ENCODE results near the gene ZNF33B. TPM values are rescaled to one million over a fixed set of nuclear protein-coding genes. Genes with fewer than 3 reads are reported as not detected.
A peak's percentile ranks its signal among the peaks of the same experiment; 100 is the strongest.

Gene ZNF33B
- total RNA-seq, 1 experiment from 2014 or later = 21.1 TPM

DNA sequence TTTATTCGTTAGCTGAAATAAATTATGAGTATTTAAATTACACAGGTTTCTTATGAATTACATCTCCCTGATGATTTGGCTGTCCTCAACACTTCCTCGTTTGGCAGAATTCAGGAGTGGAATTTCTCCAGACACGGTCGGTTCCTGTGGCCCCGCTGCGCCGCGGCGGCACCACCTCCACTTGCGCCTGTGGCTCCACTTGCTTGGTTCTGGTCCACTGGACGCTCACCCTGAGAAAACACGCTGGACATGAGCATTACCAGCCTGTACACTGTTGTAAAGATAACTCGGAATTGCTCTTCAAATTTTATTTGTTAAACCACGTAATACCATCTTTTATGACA is 85.3 kb downstream of the ZNF33B start:
- RAD21 ChIA-PET (ENCODE audit: low non-redundant PET in 1 of 2, low total read pairs in 2 of 2, uncharacterized antibody in 2 of 2, unreplicated experiment in 2 of 2) = no interaction called here
- H3K9me2 ChIP-seq (ENCODE audit: insufficient read depth) = no peaks in the 10 kb centered on the region
- intact Hi-C loops (cut with micrococcal nuclease) = no loop called here
- peaks cover 4 to 17% of the 10 kb centered on the region in 2 experiments; a peak in 3 of 4 replicates for H3K4me1 ChIP-seq (ENCODE audit: control insufficient read depth in 1 of 2, insufficient read depth in 2 of 2, low read length in 2 of 2)
- 0 out of 2 replicates have a peak, but pooled peaks cover 1% of the 10 kb centered on the region for H3K79me2 ChIP-seq (ENCODE audit: insufficient read depth, low read length)
- H3K9me3 ChIP-seq (ENCODE audit: control insufficient read depth in 1 of 2, insufficient read depth in 1 of 2, low read depth in 1 of 2, low read length in 2 of 2) = no peaks in the 10 kb centered on the region
- H3K4me3 ChIP-seq (replicated peaks in 1 of 2; ENCODE audit: low read depth in 1 of 2, low read length in 2 of 2) = peak overlapping the region; percentile 74 to 82
- H2AFZ ChIP-seq (ENCODE audit: low read depth, low read length, poor library complexity, severe bottlenecking) = peak overlapping the region; percentile 88
- ATAC-seq (peak; percentile 11; the same call in 1 of the 2 replicates), DNase-seq (ENCODE audit: low read depth, low spot score) (no peak)
- no peaks in the 10 kb centered on the region for H3K36me3 ChIP-seq (ENCODE audit: control insufficient read depth in 1 of 2, insufficient read depth in 2 of 2, low read length in 2 of 2)
- H3K27me3 ChIP-seq (ENCODE audit: insufficient read depth, low read length) = no peaks in the 10 kb centered on the region
- TF ChIP-seq EGR1 (IDR thresholded peaks at IDR 0.05; ENCODE audit: low read depth) (no peak), ZFX (IDR thresholded peaks at IDR 0.05) (no peak), ZNF274 (IDR thresholded peaks at IDR 0.05; ENCODE audit: low read depth, low read length) (no peak), EZH2phosphoT487 (IDR thresholded peaks at IDR 0.05; ENCODE audit: borderline replicate concordance) (no peak), REST (IDR thresholded peaks at IDR 0.05; ENCODE audit: low read depth) (no peak), SRF (IDR thresholded peaks at IDR 0.05; ENCODE audit: low read depth) (no peak), YY1 (IDR thresholded peaks at IDR 0.05; ENCODE audit: extremely low read depth, insufficient replicate concordance, low read depth, low read length) (no peak), RAD21 (IDR thresholded peaks at IDR 0.05; ENCODE audit: low read depth) (no peak), ELF1 (IDR thresholded peaks at IDR 0.05; ENCODE audit: borderline replicate concordance, low read depth) (no peak), POLR2A (IDR thresholded peaks at IDR 0.05; ENCODE audit: borderline replicate concordance, extremely low read depth, insufficient read depth, insufficient read length) (no peak), CTCF (IDR thresholded peaks at IDR 0.05 in 2 of 3, conservative IDR thresholded peaks at IDR 0.05 in 1 of 3; ENCODE audit: borderline replicate concordance in 1 of 3, insufficient read depth in 1 of 3, low read depth in 2 of 3, low read length in 2 of 3) (no peak), POLR2AphosphoS5 (IDR thresholded peaks at IDR 0.05; ENCODE audit: low read depth, low read length) (no peak), CBX3 (IDR thresholded peaks at IDR 0.05; ENCODE audit: low read depth) (no peak)
- TF ChIP-seq, protein P1, sequence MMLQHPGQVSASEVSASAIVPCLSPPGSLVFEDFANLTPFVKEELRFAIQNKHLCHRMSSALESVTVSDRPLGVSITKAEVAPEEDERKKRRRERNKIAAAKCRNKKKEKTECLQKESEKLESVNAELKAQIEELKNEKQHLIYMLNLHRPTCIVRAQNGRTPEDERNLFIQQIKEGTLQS (IDR thresholded peaks at IDR 0.05) = no peak
- TF ChIP-seq, protein P2, sequence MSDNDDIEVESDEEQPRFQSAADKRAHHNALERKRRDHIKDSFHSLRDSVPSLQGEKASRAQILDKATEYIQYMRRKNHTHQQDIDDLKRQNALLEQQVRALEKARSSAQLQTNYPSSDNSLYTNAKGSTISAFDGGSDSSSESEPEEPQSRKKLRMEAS (IDR thresholded peaks at IDR 0.05) = no peak
- TF ChIP-seq, protein P3, sequence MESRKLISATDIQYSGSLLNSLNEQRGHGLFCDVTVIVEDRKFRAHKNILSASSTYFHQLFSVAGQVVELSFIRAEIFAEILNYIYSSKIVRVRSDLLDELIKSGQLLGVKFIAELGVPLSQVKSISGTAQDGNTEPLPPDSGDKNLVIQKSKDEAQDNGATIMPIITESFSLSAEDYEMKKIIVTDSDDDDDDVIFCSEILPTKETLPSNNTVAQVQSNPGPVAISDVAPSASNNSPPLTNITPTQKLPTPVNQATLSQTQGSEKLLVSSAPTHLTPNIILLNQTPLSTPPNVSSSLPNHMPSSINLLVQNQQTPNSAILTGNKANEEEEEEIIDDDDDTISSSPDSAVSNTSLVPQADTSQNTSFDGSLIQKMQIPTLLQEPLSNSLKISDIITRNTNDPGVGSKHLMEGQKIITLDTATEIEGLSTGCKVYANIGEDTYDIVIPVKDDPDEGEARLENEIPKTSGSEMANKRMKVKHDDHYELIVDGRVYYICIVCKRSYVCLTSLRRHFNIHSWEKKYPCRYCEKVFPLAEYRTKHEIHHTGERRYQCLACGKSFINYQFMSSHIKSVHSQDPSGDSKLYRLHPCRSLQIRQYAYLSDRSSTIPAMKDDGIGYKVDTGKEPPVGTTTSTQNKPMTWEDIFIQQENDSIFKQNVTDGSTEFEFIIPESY (IDR thresholded peaks at IDR 0.05; ENCODE audit: extremely low read depth, insufficient replicate concordance, low read length) = no peak
- POLR2A ChIA-PET = no interaction called here
- H3K27ac ChIP-seq (ENCODE audit: low read depth, low read length) = no peak overlapping the region
- H4K20me1 ChIP-seq (ENCODE audit: insufficient read depth) = no peaks in the 10 kb centered on the region
- no peak overlapping the region for H3K9ac ChIP-seq (ENCODE audit: low read length)
- H3K4me2 ChIP-seq (ENCODE audit: low read length) = peak overlapping the region; percentile 97
- CTCF ChIA-PET = no interaction called here
- BruUV-seq (replicated peaks) = no TSS peak

Measured in HCT116 (cell line).